ENCODE measurements around the gene C8A.

DNA sequence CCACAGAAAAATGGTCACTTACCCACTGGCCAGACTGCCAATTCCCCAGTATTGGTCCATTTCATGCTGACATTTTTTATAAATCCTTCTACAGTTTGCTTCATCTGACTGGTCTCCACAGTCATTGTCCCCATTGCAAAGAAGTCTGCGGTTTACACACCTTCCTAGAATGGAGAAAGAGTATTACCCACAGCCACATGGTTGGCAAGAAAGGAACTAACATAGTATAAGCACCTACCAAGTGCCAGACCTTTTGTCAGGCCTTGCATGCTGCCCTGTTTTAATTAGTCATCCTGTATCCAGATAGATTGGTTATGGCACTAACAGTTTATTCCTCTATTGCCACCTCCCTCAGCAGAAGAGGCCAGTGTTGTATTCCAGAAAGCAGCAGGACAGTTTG lies 100.1 kb downstream of the C8A start:
- TF ChIP-seq CTCF (conservative IDR thresholded peaks at IDR 0.05) (no peak), EZH2 (IDR thresholded peaks at IDR 0.05; ENCODE audit: low read depth) (no peak)
